Gastroesophageal sphincter (tissue), 4 donors: Measurements from ENCODE around the gene LEKR1. TPM values are rescaled to one million over a fixed set of nuclear protein-coding genes. Genes with fewer than 3 reads are reported as not detected.

Experiments used
- ATAC-seq: fragments of 150-250 bp; one replicate; pipeline ENCODE4 v1.9.1; 2016; ENCODE audit warnings: mild to moderate bottlenecking, moderate library complexity
- H3K27ac ChIP-seq, 4 donors: fragments of 200-600 bp; sonication (generic) in 3 of 4; 1 replicate in 3 of 4; 2 replicates in 1 of 4; pipeline ENCODE4 v1.5.1; 2016 to 2019
- H3K27me3 ChIP-seq: fragments of 200-600 bp; sonication (generic); one replicate; pipeline ENCODE4 v1.5.1; 2019
- H3K36me3 ChIP-seq, 2 donors: fragments of 200-600 bp; sonication (generic); one replicate each; pipeline ENCODE4 v1.5.1; 2019; ENCODE audit warnings: control low read depth in 1 of 2
- H3K4me1 ChIP-seq, 3 donors: fragments of 200-600 bp; sonication (generic); 1 replicate in 2 of 3; 2 replicates in 1 of 3; pipeline ENCODE4 v1.5.1; 2016 to 2019; ENCODE audit warnings: control low read depth in 2 of 3
- H3K4me3 ChIP-seq, 2 donors: fragments of 200-600 bp; sonication (generic); one replicate each; pipeline ENCODE4 v1.5.1; 2019; ENCODE audit warnings: mild to moderate bottlenecking in 1 of 2, moderate library complexity in 1 of 2
- H3K9me3 ChIP-seq, 3 donors: fragments of 200-600 bp; sonication (generic); one replicate each; pipeline ENCODE4 v1.5.1; 2017 to 2019; ENCODE audit warnings: control low read depth in 2 of 3
- EP300 ChIP-seq: sonication (generic); formaldehyde crosslinking; IDR thresholded peaks from one replicate; pipeline ENCODE4 v1.6.1; 2017; ENCODE audit warnings: antibody characterized with exemption, mild to moderate bottlenecking
- POLR2A ChIP-seq, 2 donors: fragments of 450-650 bp; IDR thresholded peaks; one replicate each; pipeline ENCODE4 v1.6.1; 2017; ENCODE audit warnings: antibody characterized with exemption in 2 of 2, mild to moderate bottlenecking in 2 of 2, moderate library complexity in 1 of 2
- POLR2AphosphoS5 ChIP-seq: sonication (generic); formaldehyde crosslinking; IDR thresholded peaks from one replicate; pipeline ENCODE4 v1.6.1; 2017; ENCODE audit warnings: antibody characterized with exemption
- WGBS, 2 donors: methylation state at CpG; one replicate each; pipeline ENCODE4 v1.1.5; 2018; ENCODE audit warnings: low coverage in 1 of 2; 5-methylcytosine and 5-hydroxymethylcytosine counted together
- total RNA-seq, 4 donors: library from RNA; depleted of rRNA; stranded (reverse); fragments of >200 nt; gene quantifications; one replicate each; pipeline ENCODE4 v1.1.0, GENCODE V29; 2016
- TF ChIP-seq, protein P1 (sequence below), 4 experiments: fragments of 200-600 bp in 2 of 4; fragments of 450-650 bp in 2 of 4; sonication (generic) in 1 of 4; IDR thresholded peaks; one replicate each; pipeline ENCODE4 v1.5.1; 2017 to 2019; ENCODE audit warnings: antibody characterized with exemption in 4 of 4, mild to moderate bottlenecking in 2 of 4, moderate library complexity in 2 of 4

The LEKR1 gene
- total RNA-seq, 4 donors from 2014 or later = 2.7 TPM; not detected in 3

DNA sequence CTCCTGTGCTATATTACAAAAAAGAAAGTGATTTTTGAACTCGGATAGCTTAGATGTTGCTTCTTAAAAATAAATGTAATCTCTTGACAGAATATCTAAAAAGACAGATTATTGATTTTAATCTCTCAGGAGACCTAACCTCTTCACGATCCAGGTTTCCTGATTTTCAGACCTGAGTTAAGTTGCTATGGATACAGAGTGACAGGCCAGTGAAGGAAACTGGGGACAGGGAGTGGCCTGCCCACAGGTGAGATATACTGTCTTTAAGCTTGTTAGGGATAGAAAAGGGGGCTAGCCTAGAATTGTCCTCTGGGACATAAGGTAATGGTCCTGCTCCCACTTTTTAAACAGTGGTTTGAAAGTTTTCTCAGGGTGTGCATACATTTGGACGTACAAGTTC lies 260.6 kb downstream of the LEKR1 start:
- H3K4me3 ChIP-seq = no peak overlapping the region
- WGBS, 2 donors = 55 to 63% methylated on average over 3 of the region's 3 CpGs
- no peak for TF ChIP-seq POLR2A (IDR thresholded peaks at IDR 0.05)
- TF ChIP-seq, protein P1, sequence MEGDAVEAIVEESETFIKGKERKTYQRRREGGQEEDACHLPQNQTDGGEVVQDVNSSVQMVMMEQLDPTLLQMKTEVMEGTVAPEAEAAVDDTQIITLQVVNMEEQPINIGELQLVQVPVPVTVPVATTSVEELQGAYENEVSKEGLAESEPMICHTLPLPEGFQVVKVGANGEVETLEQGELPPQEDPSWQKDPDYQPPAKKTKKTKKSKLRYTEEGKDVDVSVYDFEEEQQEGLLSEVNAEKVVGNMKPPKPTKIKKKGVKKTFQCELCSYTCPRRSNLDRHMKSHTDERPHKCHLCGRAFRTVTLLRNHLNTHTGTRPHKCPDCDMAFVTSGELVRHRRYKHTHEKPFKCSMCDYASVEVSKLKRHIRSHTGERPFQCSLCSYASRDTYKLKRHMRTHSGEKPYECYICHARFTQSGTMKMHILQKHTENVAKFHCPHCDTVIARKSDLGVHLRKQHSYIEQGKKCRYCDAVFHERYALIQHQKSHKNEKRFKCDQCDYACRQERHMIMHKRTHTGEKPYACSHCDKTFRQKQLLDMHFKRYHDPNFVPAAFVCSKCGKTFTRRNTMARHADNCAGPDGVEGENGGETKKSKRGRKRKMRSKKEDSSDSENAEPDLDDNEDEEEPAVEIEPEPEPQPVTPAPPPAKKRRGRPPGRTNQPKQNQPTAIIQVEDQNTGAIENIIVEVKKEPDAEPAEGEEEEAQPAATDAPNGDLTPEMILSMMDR (IDR thresholded peaks at IDR 0.05) = no peak
- TF ChIP-seq EP300 = no peak
- no peak for TF ChIP-seq POLR2AphosphoS5
- H3K27ac ChIP-seq = peak overlapping the region; percentile 98 to 99 (median 99)
- H3K27me3 ChIP-seq = no peaks in the 10 kb centered on the region
- H3K36me3 ChIP-seq = no peaks in the 10 kb centered on the region
- peaks cover 10 to 51% (median 37%) of the 10 kb centered on the region in 3 donors for H3K4me1 ChIP-seq
- H3K9me3 ChIP-seq = no peaks in the 10 kb centered on the region
- ATAC-seq = no peak

DNA sequence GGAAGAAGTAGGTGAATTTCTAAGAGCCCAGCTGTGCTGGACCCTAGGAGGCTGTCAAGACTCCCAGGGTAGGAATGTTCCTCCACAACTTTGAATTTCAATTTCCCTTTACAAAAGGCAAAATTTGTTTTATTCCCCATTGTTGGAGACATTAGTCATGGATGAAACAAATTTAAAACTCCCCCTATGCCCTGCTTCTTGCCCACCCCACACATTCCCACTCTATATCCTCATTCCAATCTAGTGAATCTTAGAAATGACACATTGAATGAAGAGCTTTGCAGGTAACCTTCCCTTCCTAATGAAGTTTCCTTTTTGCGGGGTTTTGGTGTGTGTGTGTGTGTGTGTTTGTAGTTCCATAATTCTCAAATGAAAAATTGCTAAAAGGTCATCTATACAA lies 261.2 kb downstream of the LEKR1 start:
- no peak overlapping the region for H3K4me3 ChIP-seq
- WGBS, 2 donors = 29 to 60% methylated on average over 1 of the region's 1 CpG
- peaks cover 10 to 45% (median 33%) of the 10 kb centered on the region in 3 donors for H3K4me1 ChIP-seq
- H3K9me3 ChIP-seq = no peaks in the 10 kb centered on the region
- no peaks in the 10 kb centered on the region for H3K27me3 ChIP-seq
- TF ChIP-seq EP300 (no peak), POLR2A (IDR thresholded peaks at IDR 0.05) (no peak), POLR2AphosphoS5 (no peak)
- TF ChIP-seq, protein P1 (IDR thresholded peaks at IDR 0.05) = no peak
- H3K36me3 ChIP-seq = no peaks in the 10 kb centered on the region
- peak overlapping the region; percentile 98 to 99 (median 99) for H3K27ac ChIP-seq
- no peak for ATAC-seq

DNA sequence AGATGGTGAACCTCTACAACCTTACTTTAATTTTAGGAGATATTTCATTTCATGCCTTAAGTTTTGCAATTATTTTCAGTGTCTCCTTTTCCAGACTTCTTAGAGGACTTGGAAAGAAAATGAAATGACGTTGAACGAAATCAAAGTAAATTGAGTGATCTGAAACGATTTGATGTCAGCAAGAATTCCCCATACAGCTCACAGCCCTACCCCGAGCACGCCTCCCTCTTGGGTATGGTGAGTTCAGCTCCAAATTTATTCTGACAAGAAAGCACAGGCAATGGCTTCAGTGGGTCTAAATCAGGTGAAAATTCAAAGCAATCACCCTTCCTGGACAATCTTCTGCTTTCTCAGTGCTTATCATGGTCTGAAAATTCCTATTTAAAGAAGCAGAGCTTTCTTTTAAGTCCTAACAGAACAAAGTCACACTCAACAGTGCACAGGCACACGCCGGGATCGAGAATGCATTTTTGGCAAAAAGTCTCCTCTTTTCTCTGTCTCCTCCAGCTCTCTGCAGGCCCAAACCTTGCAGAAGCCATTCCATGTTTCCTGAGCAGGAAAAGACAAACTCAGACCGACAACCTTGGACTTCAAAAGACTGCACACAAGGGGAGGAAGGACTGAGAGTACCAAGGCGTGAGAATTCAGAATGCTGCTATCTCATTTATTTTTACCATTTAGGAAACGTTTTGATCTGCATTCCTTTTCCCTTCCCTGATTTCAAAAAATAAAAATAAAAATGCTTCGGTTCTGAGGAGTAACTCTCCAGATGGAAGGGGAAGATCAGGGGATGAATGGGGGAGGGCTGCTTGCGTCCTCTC lies 261.8 kb downstream of the LEKR1 start:
- no peak for TF ChIP-seq POLR2AphosphoS5
- no peak for TF ChIP-seq POLR2A (IDR thresholded peaks at IDR 0.05)
- no peak for TF ChIP-seq EP300
- TF ChIP-seq, protein P1 (IDR thresholded peaks at IDR 0.05) = no peak
- Histone ChIP-seq H3K27me3 (no peaks in the 10 kb centered on the region), H3K4me3 (peak overlapping the region; percentile 59 to 69), H3K9me3 (no peaks in the 10 kb centered on the region), H3K36me3 (no peaks in the 10 kb centered on the region), H3K4me1 (peaks cover 10 to 45% (median 33%) of the 10 kb centered on the region in 3 donors), H3K27ac (peak overlapping the region; percentile 98 to 99 (median 99))
- no peak for ATAC-seq
- WGBS, 2 donors = 6 to 11% methylated on average over 11 to 13 of the region's 13 CpGs

DNA sequence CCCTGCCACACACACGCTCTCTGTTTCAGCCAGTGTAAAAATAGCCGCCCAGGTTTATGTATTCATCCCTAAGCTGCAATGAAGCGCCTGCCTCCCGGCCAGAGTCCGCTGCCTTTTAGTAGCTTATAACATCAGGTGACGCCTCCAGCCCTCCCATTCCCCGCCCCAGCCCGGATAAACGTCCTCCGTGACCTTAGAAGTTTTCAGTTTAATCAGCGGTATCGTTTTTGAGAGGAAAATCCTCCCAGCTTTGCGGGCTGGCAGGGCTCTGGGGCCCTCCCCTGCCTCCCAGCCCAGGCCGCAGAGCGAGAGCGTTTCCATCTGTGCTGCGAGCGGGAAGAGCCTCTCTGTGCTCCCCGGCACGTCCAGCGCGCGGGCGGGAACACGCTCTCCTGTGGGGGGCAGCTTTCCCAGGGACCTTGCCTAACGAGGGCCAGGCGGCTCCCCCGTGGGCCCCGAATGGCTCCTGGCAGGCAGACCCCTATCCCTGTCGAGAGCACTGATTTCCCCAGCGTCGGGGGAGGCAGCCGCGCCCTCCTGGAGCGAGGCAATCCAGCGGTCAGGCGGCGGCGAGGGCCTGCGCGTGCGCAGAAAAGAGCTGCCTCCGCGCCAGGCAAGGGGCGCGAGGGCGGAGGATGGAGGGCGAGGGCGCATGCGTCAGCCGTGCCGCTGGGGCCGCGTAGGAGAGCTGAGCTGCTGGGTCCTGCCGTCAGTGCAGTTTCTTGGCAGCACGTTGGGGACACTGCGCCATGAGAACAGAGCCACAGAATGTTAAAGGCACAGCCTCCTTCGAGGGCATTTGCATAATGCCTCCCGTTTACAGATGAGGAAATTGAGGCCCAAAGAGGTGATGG lies 262.7 kb downstream of the LEKR1 start:
- Histone ChIP-seq H3K27me3 (no peaks in the 10 kb centered on the region), H3K4me1 (peaks cover 10 to 45% (median 33%) of the 10 kb centered on the region in 3 donors)

More for the DNA sequence above, 262.7 kb downstream of the LEKR1 start:
- TF ChIP-seq, protein P1 (IDR thresholded peaks at IDR 0.05) = peak in 3 of 4 experiments; percentile 22 to 37 (median 32)
- TF ChIP-seq POLR2A (IDR thresholded peaks at IDR 0.05) = peak; percentile 94 to 95
- peak; percentile 89 for TF ChIP-seq EP300
- TF ChIP-seq POLR2AphosphoS5 = peak; percentile 97
- 0 to 1% methylated on average over 4 to 25 of the region's 59 CpGs for WGBS, 2 donors
- peak overlapping the region; percentile 98 to 99 (median 99) for H3K27ac ChIP-seq
- ATAC-seq = peak; percentile 95
- H3K4me3 ChIP-seq = peak overlapping the region; percentile 59 to 69
- no peaks in the 10 kb centered on the region for H3K36me3 ChIP-seq
- H3K9me3 ChIP-seq = no peaks in the 10 kb centered on the region
